Transverse colon (tissue), 4 donors: Measurements from ENCODE around the gene OSBPL9. TPM values are rescaled to one million over a fixed set of nuclear protein-coding genes. Genes with fewer than 3 reads are reported as not detected.

Source experiments
- DNase-seq: peaks from one replicate; pipeline ENCODE4 v3.0.0-alpha.2; 2019
- H3K27ac ChIP-seq, 4 donors: fragments of 200-600 bp; sonication (generic); 2 replicates each; pipeline ENCODE4 v1.5.1; 2016 to 2018; ENCODE audit warnings: inconsistent platforms in 4 of 4
- H3K27me3 ChIP-seq: fragments of 200-600 bp; sonication (generic); 2 replicates; pipeline ENCODE4 v1.5.1; 2017; ENCODE audit warnings: inconsistent platforms
- H3K36me3 ChIP-seq, 4 donors: fragments of 200-600 bp; sonication (generic); 2 replicates each; pipeline ENCODE4 v1.5.1; 2017 to 2019; ENCODE audit warnings: inconsistent platforms in 4 of 4
- H3K4me1 ChIP-seq, 4 donors: fragments of 200-600 bp; sonication (generic); 2 replicates each; pipeline ENCODE4 v1.5.1; 2017 to 2020; ENCODE audit warnings: inconsistent platforms in 4 of 4
- H3K4me3 ChIP-seq, 4 donors: fragments of 200-600 bp; sonication (generic); 1 replicate in 1 of 4; 2 replicates in 3 of 4; pipeline versions ENCODE4 v1.5.1 to v1.6.1; 2017 to 2019; ENCODE audit warnings: inconsistent platforms in 4 of 4
- H3K9me3 ChIP-seq, 2 donors: fragments of 200-600 bp; sonication (generic); 2 replicates each; pipeline ENCODE4 v1.5.1; 2017 to 2019; ENCODE audit warnings: inconsistent platforms in 2 of 2
- CTCF ChIP-seq, 5 experiments: fragments of 200-600 bp in 3 of 5; fragments of 450-650 bp in 2 of 5; sonication (generic) in 3 of 5; IDR thresholded peaks; 1 replicate in 2 of 5; 2 replicates in 3 of 5; pipeline ENCODE4 v1.5.1; 2016 to 2017; ENCODE audit warnings: antibody characterized with exemption in 5 of 5, inconsistent platforms in 3 of 5, mild to moderate bottlenecking in 2 of 5, moderate library complexity in 1 of 5
- EP300 ChIP-seq: sonication (generic); formaldehyde crosslinking; IDR thresholded peaks from one replicate; pipeline ENCODE4 v1.6.1; 2017; ENCODE audit warnings: antibody characterized with exemption, low read depth
- POLR2A ChIP-seq: fragments of 450-650 bp; IDR thresholded peaks from one replicate; pipeline ENCODE4 v1.6.1; 2016; ENCODE audit warnings: antibody characterized with exemption, mild to moderate bottlenecking, moderate library complexity
- POLR2AphosphoS5 ChIP-seq, 3 donors: sonication (generic); formaldehyde crosslinking; IDR thresholded peaks; one replicate each; pipeline ENCODE4 v1.6.1; 2016; ENCODE audit warnings: antibody characterized with exemption in 3 of 3
- WGBS, 2 donors: methylation state at CpG; one replicate each; pipeline ENCODE4 v1.1.5; 2018; ENCODE audit warnings: low coverage in 1 of 2; 5-methylcytosine and 5-hydroxymethylcytosine counted together
- in situ Hi-C, 4 donors: fragments of 200-750 bp; cut with MboI; loops; one replicate each; pipeline versions ENCODE4 v1.15.0 to v1.15.1; 2017; ENCODE audit warnings: low sequenced_read_pairs in 3 of 4, low pct_ligation_motif_present in 1 of 4, low pct_unique_long_range_greater_than_20kb in 1 of 4
- intact Hi-C: fragments of 100-400 bp; cut with DNase I; formaldehyde crosslinking; loops from one replicate; pipeline ENCODE4 v1.15.1; 2023; ENCODE audit warnings: low total_unique reads
- total RNA-seq, 4 donors: library from RNA; depleted of rRNA; stranded (reverse); fragments of >200 nt; gene quantifications; one replicate each; pipeline ENCODE4 v1.1.0, GENCODE V29; 2016

Gene OSBPL9
- total RNA-seq, 4 donors from 2014 or later = 56.1 to 82.1 (median 65.4) TPM

GRCh38 chr1:51636191-51636590, 19.3 kb downstream of the OSBPL9 start:
- in situ Hi-C loops (loop anchor here in 1 of 4 donors (25.0 kb wide), 1 partner anchor 126 kb away; no protein-coding TSS in a partner anchor), intact Hi-C loops (loop anchor here (10.0 kb wide), 1 partner anchor 381 kb away; no protein-coding TSS in a partner anchor)
- no peaks in the 10 kb centered on the region for H3K36me3 ChIP-seq
- no peak for TF ChIP-seq EP300
- TF ChIP-seq POLR2A = no peak
- no peak for TF ChIP-seq POLR2AphosphoS5 (IDR thresholded peaks at IDR 0.05)
- TF ChIP-seq CTCF (IDR thresholded peaks at IDR 0.05) = no peak
- peak overlapping the region in 2 of 4 donors; percentile 22 to 42 for H3K27ac ChIP-seq
- no peaks in the 10 kb centered on the region for H3K27me3 ChIP-seq
- 94% methylated on average over 2 of the region's 2 CpGs; no CpG with 5 or more reads in 1 of the 2 donors for WGBS, 2 donors
- no peak overlapping the region for H3K4me3 ChIP-seq
- DNase-seq = no peak
- peaks cover 0 to 28% (median 6%) of the 10 kb centered on the region in 4 donors for H3K4me1 ChIP-seq
- no peaks in the 10 kb centered on the region for H3K9me3 ChIP-seq

DNA sequence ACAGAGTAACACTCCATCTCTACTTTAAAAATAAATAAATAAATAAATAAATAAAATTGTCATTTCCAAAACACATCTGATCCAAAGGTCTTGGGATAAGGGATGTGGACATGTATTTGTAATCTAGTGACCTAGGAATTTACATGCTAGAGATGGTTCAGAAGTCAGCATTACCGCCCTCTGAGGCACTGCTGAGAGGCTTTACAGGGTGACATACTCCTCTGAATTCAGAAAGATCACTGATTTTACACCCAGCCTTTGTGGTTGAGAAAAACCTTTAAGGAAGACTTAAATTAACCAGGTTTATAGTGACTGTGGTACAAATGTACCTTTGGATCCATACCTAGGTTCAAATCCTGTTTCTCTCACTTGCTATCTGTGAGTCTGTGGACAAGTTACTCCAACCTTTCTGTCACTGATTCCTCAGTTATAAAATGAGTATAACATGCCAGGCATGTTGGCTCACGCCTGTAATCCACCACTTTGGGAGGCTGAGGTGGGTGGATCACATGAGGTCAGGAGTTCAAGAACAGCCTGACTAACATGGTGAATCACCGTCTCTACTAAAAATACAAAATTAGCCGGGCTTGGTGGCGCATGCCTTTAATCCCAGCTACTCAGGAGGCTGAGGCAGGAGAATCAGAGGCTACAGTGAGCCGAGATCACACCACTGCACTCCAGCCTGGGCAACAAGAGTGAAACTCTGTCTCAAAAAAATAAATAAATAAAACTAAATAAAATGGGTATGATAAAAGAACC, 20.1 kb downstream of the OSBPL9 start:
- in situ Hi-C loops = loop anchor here in 1 of 4 donors (25.0 kb wide), 1 partner anchor 125 kb away; no protein-coding TSS in a partner anchor

DNA sequence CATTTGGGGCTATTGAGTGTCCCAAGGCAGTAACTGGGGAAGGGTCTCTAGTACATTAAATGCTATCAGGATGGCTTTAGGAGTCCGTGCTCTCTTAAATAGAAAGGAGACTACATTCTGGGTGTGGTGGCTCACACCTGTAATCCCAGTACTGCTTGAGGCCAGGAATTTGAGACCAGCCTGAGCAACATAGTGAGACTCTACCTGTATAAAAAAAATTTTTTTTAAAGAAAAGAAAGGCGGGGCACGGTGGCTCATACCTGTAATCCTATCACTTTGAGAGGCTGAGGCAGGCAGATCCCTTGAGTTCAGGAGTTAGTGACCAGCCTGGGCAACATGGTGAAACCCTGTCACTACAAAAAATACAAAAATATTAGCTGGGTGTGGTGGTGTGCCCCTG, 21.5 kb downstream of the OSBPL9 start:
- WGBS, 2 donors = 96 to 97% methylated on average over 3 of the region's 3 CpGs
- in situ Hi-C loops = loop anchor here in 1 of 4 donors (25.0 kb wide), 1 partner anchor 124 kb away; no protein-coding TSS in a partner anchor
- Histone ChIP-seq H3K36me3 (no peaks in the 10 kb centered on the region), H3K9me3 (no peaks in the 10 kb centered on the region), H3K27me3 (no peaks in the 10 kb centered on the region), H3K4me1 (peaks cover 5 to 46% (median 10%) of the 10 kb centered on the region in 4 donors), H3K4me3 (no peak overlapping the region), H3K27ac (no peak overlapping the region)
- intact Hi-C loops = loop anchor here (10.0 kb wide), 1 partner anchor 384 kb away; no protein-coding TSS in a partner anchor
- TF ChIP-seq POLR2A (no peak), CTCF (IDR thresholded peaks at IDR 0.05) (no peak), POLR2AphosphoS5 (IDR thresholded peaks at IDR 0.05) (no peak), EP300 (no peak)
- DNase-seq = no peak

More for the DNA sequence above, 20.1 kb downstream of the OSBPL9 start:
- H3K9me3 ChIP-seq = no peaks in the 10 kb centered on the region
- H3K36me3 ChIP-seq = no peaks in the 10 kb centered on the region
- H3K4me1 ChIP-seq = peaks cover 0 to 32% (median 6%) of the 10 kb centered on the region in 4 donors
- no peak overlapping the region for H3K4me3 ChIP-seq
- peak; percentile 33 for DNase-seq
- no peaks in the 10 kb centered on the region for H3K27me3 ChIP-seq
- intact Hi-C loops = loop anchor here (10.0 kb wide), 1 partner anchor 382 kb away; no protein-coding TSS in a partner anchor
- H3K27ac ChIP-seq = peak overlapping the region; percentile 15 to 42 (median 31)
- WGBS, 2 donors = 76 to 100% methylated on average over 1 to 6 of the region's 6 CpGs
- TF ChIP-seq POLR2AphosphoS5 (IDR thresholded peaks at IDR 0.05) = peak in 2 of 3 donors; percentile 15 to 17
- TF ChIP-seq POLR2A = no peak
- no peak for TF ChIP-seq EP300
- TF ChIP-seq CTCF (IDR thresholded peaks at IDR 0.05) = no peak

DNA sequence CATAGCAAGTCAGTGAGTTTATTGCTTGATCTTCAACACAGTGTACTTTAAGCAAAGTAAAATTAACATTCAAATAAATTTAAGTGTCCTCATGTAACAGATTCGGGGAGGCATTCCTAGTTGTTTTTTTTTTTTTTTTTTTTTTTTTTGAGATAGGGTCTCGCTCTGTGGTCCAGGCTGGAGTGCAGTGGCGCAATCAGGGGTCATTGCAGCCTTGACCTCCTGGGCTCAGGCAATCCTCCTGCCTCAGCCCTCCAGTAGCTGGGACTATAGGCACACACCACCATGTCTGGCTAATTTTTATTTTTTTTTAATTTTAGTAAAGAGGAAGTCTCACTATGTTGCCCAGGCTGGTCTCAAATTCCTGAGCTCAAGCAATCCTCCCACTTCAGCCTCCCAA, 22.8 kb downstream of the OSBPL9 start:
- Histone ChIP-seq H3K4me3 (no peak overlapping the region), H3K27ac (no peak overlapping the region), H3K36me3 (no peaks in the 10 kb centered on the region), H3K27me3 (no peaks in the 10 kb centered on the region), H3K4me1 (peaks cover 6 to 50% (median 10%) of the 10 kb centered on the region in 4 donors), H3K9me3 (no peaks in the 10 kb centered on the region)
- DNase-seq = no peak
- in situ Hi-C loops = loop anchor here in 1 of 4 donors (25.0 kb wide), 1 partner anchor 123 kb away; no protein-coding TSS in a partner anchor
- no peak for TF ChIP-seq POLR2A
- TF ChIP-seq EP300 = no peak
- no peak for TF ChIP-seq POLR2AphosphoS5 (IDR thresholded peaks at IDR 0.05)
- no peak for TF ChIP-seq CTCF (IDR thresholded peaks at IDR 0.05)
- intact Hi-C loops = loop anchor here (10.0 kb wide), 1 partner anchor 385 kb away; no protein-coding TSS in a partner anchor
- WGBS, 2 donors = 89 to 95% methylated on average over 2 to 3 of the region's 3 CpGs
